HL-60 (cell line): ENCODE results near the gene KCTD14.

ENCODE experiments used
- DNase-seq, 2 experiments: peaks; one replicate each; pipeline ENCODE4 v3.0.0-alpha.2; 2010 to 2020; ENCODE audit warnings: low read depth in 1 of 2, low spot score in 1 of 2
- H3K27ac ChIP-seq: fragments of 250-450 bp; sonication (Bioruptor Pico); replicated peaks from 2 replicates; pipeline ENCODE4 v1.5.1; 2020; ENCODE audit warnings: mild to moderate bottlenecking, moderate library complexity
- H3K27me3 ChIP-seq: fragments of 250-450 bp; sonication (Bioruptor Pico); 2 replicates; pipeline ENCODE4 v1.5.1; 2021; ENCODE audit warnings: mild to moderate bottlenecking, moderate library complexity; ENCODE audit not compliant: insufficient read depth, poor library complexity, severe bottlenecking
- H3K4me3 ChIP-seq: replicated peaks from 2 replicates; pipeline ENCODE4 v1.5.1; 2011; ENCODE audit warnings: mild to moderate bottlenecking, control low read depth, low read length; ENCODE audit not compliant: insufficient read depth
- GABPA ChIP-seq: IDR thresholded peaks from 2 replicates; pipeline ENCODE4 v1.6.1; 2012; ENCODE audit warnings: low read depth
- POLR2AphosphoS5 ChIP-seq: IDR thresholded peaks from 2 replicates; pipeline ENCODE4 v1.6.1; 2012; ENCODE audit warnings: low read depth
- SPI1 ChIP-seq: IDR thresholded peaks from 2 replicates; pipeline ENCODE4 v1.6.1; 2012; ENCODE audit warnings: low read depth, mild to moderate bottlenecking, borderline replicate concordance
- TF ChIP-seq, protein P1 (sequence below): IDR thresholded peaks from one replicate; pipeline ENCODE4 v1.5.1; 2011; ENCODE audit warnings: low read length, control low read depth, inconsistent platforms; ENCODE audit not compliant: insufficient read depth
- TF ChIP-seq, protein P2 (sequence below): IDR thresholded peaks from 2 replicates; pipeline ENCODE4 v1.6.1; 2012; ENCODE audit warnings: low read depth; ENCODE audit not compliant: insufficient replicate concordance

Gene KCTD14

DNA sequence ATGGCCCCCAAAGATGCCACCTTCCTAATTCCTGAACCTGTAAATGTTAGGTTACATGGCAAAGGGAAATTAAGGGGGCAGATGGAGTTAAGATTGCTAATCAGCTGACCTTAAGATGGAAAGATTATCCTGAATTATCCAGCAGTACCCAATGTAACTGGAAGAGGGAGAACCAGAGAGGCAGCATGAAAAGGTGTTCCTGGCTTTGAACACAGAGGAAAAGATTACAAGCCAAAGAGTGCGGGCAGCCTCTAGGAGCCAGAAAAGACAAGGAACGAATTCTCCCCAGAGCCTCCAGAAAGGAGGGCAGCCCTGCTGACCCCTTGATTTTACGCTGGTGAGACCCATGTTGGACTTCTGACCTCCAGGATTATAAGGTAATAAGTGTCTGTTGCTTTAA is 25.5 kb upstream of the KCTD14 start:
- TF ChIP-seq SPI1, result no peak
- TF ChIP-seq POLR2AphosphoS5, result no peak
- TF ChIP-seq, protein P1, sequence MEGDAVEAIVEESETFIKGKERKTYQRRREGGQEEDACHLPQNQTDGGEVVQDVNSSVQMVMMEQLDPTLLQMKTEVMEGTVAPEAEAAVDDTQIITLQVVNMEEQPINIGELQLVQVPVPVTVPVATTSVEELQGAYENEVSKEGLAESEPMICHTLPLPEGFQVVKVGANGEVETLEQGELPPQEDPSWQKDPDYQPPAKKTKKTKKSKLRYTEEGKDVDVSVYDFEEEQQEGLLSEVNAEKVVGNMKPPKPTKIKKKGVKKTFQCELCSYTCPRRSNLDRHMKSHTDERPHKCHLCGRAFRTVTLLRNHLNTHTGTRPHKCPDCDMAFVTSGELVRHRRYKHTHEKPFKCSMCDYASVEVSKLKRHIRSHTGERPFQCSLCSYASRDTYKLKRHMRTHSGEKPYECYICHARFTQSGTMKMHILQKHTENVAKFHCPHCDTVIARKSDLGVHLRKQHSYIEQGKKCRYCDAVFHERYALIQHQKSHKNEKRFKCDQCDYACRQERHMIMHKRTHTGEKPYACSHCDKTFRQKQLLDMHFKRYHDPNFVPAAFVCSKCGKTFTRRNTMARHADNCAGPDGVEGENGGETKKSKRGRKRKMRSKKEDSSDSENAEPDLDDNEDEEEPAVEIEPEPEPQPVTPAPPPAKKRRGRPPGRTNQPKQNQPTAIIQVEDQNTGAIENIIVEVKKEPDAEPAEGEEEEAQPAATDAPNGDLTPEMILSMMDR, result no peak
- TF ChIP-seq, protein P2, sequence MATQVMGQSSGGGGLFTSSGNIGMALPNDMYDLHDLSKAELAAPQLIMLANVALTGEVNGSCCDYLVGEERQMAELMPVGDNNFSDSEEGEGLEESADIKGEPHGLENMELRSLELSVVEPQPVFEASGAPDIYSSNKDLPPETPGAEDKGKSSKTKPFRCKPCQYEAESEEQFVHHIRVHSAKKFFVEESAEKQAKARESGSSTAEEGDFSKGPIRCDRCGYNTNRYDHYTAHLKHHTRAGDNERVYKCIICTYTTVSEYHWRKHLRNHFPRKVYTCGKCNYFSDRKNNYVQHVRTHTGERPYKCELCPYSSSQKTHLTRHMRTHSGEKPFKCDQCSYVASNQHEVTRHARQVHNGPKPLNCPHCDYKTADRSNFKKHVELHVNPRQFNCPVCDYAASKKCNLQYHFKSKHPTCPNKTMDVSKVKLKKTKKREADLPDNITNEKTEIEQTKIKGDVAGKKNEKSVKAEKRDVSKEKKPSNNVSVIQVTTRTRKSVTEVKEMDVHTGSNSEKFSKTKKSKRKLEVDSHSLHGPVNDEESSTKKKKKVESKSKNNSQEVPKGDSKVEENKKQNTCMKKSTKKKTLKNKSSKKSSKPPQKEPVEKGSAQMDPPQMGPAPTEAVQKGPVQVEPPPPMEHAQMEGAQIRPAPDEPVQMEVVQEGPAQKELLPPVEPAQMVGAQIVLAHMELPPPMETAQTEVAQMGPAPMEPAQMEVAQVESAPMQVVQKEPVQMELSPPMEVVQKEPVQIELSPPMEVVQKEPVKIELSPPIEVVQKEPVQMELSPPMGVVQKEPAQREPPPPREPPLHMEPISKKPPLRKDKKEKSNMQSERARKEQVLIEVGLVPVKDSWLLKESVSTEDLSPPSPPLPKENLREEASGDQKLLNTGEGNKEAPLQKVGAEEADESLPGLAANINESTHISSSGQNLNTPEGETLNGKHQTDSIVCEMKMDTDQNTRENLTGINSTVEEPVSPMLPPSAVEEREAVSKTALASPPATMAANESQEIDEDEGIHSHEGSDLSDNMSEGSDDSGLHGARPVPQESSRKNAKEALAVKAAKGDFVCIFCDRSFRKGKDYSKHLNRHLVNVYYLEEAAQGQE, result no peak
- no peak for TF ChIP-seq GABPA
- Histone ChIP-seq H3K4me3 (no peak overlapping the region), H3K27me3 (no peaks in the 10 kb centered on the region), H3K27ac (no peak overlapping the region)
- DNase-seq, result no peak

DNA sequence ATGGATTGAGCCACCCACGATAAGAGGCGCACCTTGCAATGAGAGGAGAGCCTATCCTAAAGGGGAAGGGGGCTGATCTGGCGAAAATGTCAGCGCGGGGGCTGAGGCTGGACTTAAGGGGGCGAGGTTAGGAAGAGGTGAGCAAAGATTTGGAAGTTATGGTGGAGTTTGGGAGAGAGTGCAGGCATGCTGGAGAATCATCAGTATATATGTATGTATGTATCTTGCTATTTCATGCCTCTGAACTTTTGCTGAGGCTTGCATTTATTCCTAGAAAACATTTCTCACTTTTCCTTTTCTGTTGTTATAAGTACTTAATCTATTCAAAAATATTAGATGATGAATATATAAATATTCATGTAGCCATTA is 23.4 kb upstream of the KCTD14 start:
- H3K27ac ChIP-seq, result no peak overlapping the region

DNA sequence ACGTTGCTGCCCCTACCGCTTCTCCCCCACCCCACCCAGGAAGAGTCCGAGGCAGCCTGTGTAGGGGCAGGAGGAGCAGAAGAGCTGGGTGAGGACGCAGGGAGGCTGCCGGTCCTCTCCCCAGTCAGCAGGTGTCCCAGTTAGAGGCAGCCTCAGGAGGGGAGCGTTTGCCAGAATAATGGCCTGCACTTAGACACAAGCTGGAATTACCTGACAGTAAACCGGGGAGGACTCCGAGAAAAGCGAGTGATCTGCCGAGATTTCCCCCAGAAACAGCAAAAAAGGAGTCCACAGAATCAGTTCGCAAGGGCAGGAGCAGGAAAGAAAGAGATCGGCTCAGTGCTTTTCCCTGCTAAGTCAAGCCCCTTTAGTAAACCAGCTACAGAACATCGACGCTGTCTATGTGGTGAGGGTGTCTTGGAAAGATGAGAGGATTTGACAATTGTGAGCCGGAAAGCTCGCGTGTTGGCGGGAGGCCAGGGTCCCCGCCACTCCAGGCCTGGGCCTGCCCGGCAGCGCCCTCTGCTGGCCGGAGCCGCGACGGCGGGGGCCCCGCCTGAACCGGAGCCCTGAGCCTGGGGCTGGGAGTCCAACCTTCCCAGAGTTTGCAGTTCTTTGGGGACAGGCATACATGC is 22.9 kb upstream of the KCTD14 start:
- Histone ChIP-seq H3K27ac (no peak overlapping the region), H3K4me3 (0 out of 2 replicates have a peak overlapping the region, but pooled peaks have one; percentile 4), H3K27me3 (no peaks in the 10 kb centered on the region)
- no peak for TF ChIP-seq GABPA
- no peak for TF ChIP-seq SPI1
- peak; percentile 51; the same call in 1 of the 2 replicates for TF ChIP-seq POLR2AphosphoS5
- TF ChIP-seq, protein P1, result peak; percentile 96
- TF ChIP-seq, protein P2, result no peak
- peak; percentile 47 to 56 for DNase-seq

More for the DNA sequence above, 23.4 kb upstream of the KCTD14 start:
- no peak for DNase-seq
- Histone ChIP-seq H3K27me3 (no peaks in the 10 kb centered on the region), H3K4me3 (no peak overlapping the region)
- TF ChIP-seq GABPA (no peak), SPI1 (no peak), POLR2AphosphoS5 (no peak)
- TF ChIP-seq, protein P2, result no peak
- TF ChIP-seq, protein P1, result no peak
